H1 (cell line): ENCODE data around the gene ACAD10. TPM values are rescaled to one million over a fixed set of nuclear protein-coding genes. Genes with fewer than 3 reads are reported as not detected.

Experiments used
- CTCF ChIA-PET: fragments of 300-600 bp; sonication (Branson Sonifier 250); formaldehyde crosslinking; loops from one replicate; lab custom pipeline; 2021; ENCODE audit not compliant: partially characterized antibody; lab: Charles Lee
- POLR2A ChIA-PET: fragments of 300-600 bp; sonication (Branson Sonifier 250); formaldehyde crosslinking; loops from one replicate; lab custom pipeline; 2021; ENCODE audit warnings: inconsistent platforms; ENCODE audit not compliant: partially characterized antibody; lab: Charles Lee
- DNase-seq, 2 experiments: peaks; one replicate each; pipeline versions ENCODE4 v3.0.0 to v3.0.0-alpha.2; 2010 to 2022; ENCODE audit warnings: low spot score in 2 of 2, low read depth in 1 of 2, mixed read lengths in 1 of 2
- FAIRE-seq: peaks from 2 replicates; lab custom pipeline; 2011; peaks lifted over from hg19 to GRCh38; lab: Jason Lieb, UNC
- H2AFZ ChIP-seq: 2 replicates; pipeline ENCODE4 v1.8.1; 2012; ENCODE audit warnings: low read length, inconsistent platforms
- H2AK5ac ChIP-seq: 2 replicates; pipeline ENCODE4 v1.6.1; 2013; ENCODE audit warnings: low read depth, low read length
- H2BK120ac ChIP-seq: replicated peaks from 2 replicates; pipeline ENCODE3; 2013; ENCODE audit warnings: low read depth, low read length, inconsistent platforms
- H2BK12ac ChIP-seq: 2 replicates; pipeline ENCODE4 v1.6.1; 2013; ENCODE audit warnings: low read depth, low read length
- H2BK15ac ChIP-seq: 2 replicates; pipeline ENCODE4 v1.6.1; 2013; ENCODE audit warnings: low read length
- H2BK20ac ChIP-seq: 2 replicates; pipeline ENCODE4 v1.6.1; 2013; ENCODE audit warnings: low read length
- H2BK5ac ChIP-seq: 2 replicates; pipeline ENCODE4 v1.6.1; 2013; ENCODE audit warnings: low read depth, low read length
- H3K14ac ChIP-seq: 2 replicates; pipeline ENCODE4 v1.6.1; 2013; ENCODE audit warnings: inconsistent platforms; ENCODE audit not compliant: insufficient read length
- H3K18ac ChIP-seq: 2 replicates; pipeline ENCODE4 v1.6.1; 2013; ENCODE audit warnings: low read length; ENCODE audit errors: extremely low read depth
- H3K23ac ChIP-seq: 2 replicates; pipeline ENCODE4 v1.6.1; 2013; ENCODE audit warnings: inconsistent platforms; ENCODE audit not compliant: insufficient read length
- H3K23me2 ChIP-seq: 2 replicates; pipeline ENCODE4 v1.6.1; 2013; ENCODE audit warnings: low read depth, low read length
- H3K27ac ChIP-seq: 2 replicates; pipeline ENCODE4 v1.6.1; 2011; ENCODE audit warnings: low read depth, low read length, inconsistent platforms
- H3K27me3 ChIP-seq, 4 experiments: replicated peaks in 1 of 4; 1 replicate in 1 of 4; 2 replicates in 3 of 4; pipeline versions ENCODE4 v1.6.1 to v1.8.1; 2011 to 2013; ENCODE audit warnings: low read length in 3 of 4, mild to moderate bottlenecking in 3 of 4, inconsistent platforms in 2 of 4, mixed read lengths in 2 of 4, moderate library complexity in 1 of 4; ENCODE audit not compliant: control insufficient read depth in 3 of 4, insufficient read depth in 3 of 4; ENCODE audit errors: extremely low read depth in 1 of 4
- H3K36me3 ChIP-seq, 4 experiments: 2 replicates each; pipeline versions ENCODE4 v1.6.1 to v1.8.1; 2011 to 2013; ENCODE audit warnings: mild to moderate bottlenecking in 4 of 4, low read length in 3 of 4, moderate library complexity in 2 of 4, control low read depth in 1 of 4, inconsistent platforms in 1 of 4; ENCODE audit not compliant: insufficient read depth in 4 of 4, control insufficient read depth in 2 of 4
- H3K4ac ChIP-seq: replicated peaks from 2 replicates; pipeline ENCODE3; 2013; ENCODE audit warnings: low read length, low read depth, mixed read lengths, inconsistent platforms; ENCODE audit not compliant: insufficient read length
- H3K4me1 ChIP-seq, 4 experiments: replicated peaks in 1 of 4; 1 replicate in 1 of 4; 2 replicates in 3 of 4; pipeline versions ENCODE4 v1.6.1 to v1.8.1; 2011 to 2013; ENCODE audit warnings: low read length in 3 of 4, inconsistent platforms in 2 of 4, mixed read lengths in 1 of 4; ENCODE audit not compliant: insufficient read depth in 4 of 4, control insufficient read depth in 3 of 4
- H3K4me2 ChIP-seq, 2 experiments: 2 replicates each; pipeline versions ENCODE4 v1.6.1 to v1.8.1; 2011 to 2013; ENCODE audit warnings: low read depth in 2 of 2, low read length in 2 of 2, control low read depth in 1 of 2, inconsistent platforms in 1 of 2, mild to moderate bottlenecking in 1 of 2; ENCODE audit not compliant: insufficient read depth in 1 of 2
- H3K4me3 ChIP-seq, 4 experiments: fragments of 200-600, 300-600 bp in 1 of 4; sonication (generic), shearing (Covaris generic), sonication (Bioruptor Twin) in 1 of 4; 2 replicates each; pipeline versions ENCODE4 v1.5.1 to v1.8.1; 2011 to 2016; ENCODE audit warnings: low read length in 4 of 4, low read depth in 3 of 4, control low read depth in 2 of 4, inconsistent platforms in 2 of 4, mild to moderate bottlenecking in 2 of 4, mixed read lengths in 1 of 4, moderate library complexity in 1 of 4; ENCODE audit not compliant: insufficient read depth in 2 of 4; ENCODE audit errors: extremely low read depth in 1 of 4
- H3K56ac ChIP-seq: replicated peaks from 2 replicates; pipeline ENCODE3; 2013; ENCODE audit warnings: low read depth, mild to moderate bottlenecking, mixed read lengths, low read length, inconsistent platforms; ENCODE audit not compliant: insufficient read length
- H3K79me1 ChIP-seq: 2 replicates; pipeline ENCODE4 v1.6.1; 2013; ENCODE audit warnings: low read depth, low read length, control low read depth
- H3K79me2 ChIP-seq, 2 experiments: 2 replicates each; pipeline versions ENCODE4 v1.6.1 to v1.8.1; 2012 to 2013; ENCODE audit warnings: low read length in 2 of 2, mild to moderate bottlenecking in 2 of 2, inconsistent platforms in 1 of 2; ENCODE audit not compliant: insufficient read depth in 2 of 2, control insufficient read depth in 1 of 2
- H3K9ac ChIP-seq, 4 experiments: replicated peaks in 1 of 4; 1 replicate in 1 of 4; 2 replicates in 3 of 4; pipeline versions ENCODE4 v1.6.1 to v1.8.1; 2011 to 2013; ENCODE audit warnings: low read depth in 3 of 4, low read length in 3 of 4, control low read depth in 2 of 4, mild to moderate bottlenecking in 2 of 4, moderate library complexity in 2 of 4, inconsistent platforms in 1 of 4; ENCODE audit errors: extremely low read depth in 1 of 4
- H3K9me3 ChIP-seq, 2 experiments: 2 replicates each; pipeline versions ENCODE4 v1.6.1 to v1.8.1; 2012 to 2013; ENCODE audit warnings: mild to moderate bottlenecking in 2 of 2, moderate library complexity in 2 of 2, control low read depth in 1 of 2, inconsistent platforms in 1 of 2, low read depth in 1 of 2, low read length in 1 of 2, mixed read lengths in 1 of 2; ENCODE audit not compliant: insufficient read depth in 2 of 2
- H4K20me1 ChIP-seq, 2 experiments: replicated peaks in 1 of 2; 2 replicates each; pipeline versions ENCODE3 to v1.8.1; 2011 to 2013; ENCODE audit warnings: inconsistent platforms in 2 of 2, low read length in 2 of 2, mild to moderate bottlenecking in 1 of 2; ENCODE audit not compliant: insufficient read depth in 2 of 2, control insufficient read depth in 1 of 2
- H4K5ac ChIP-seq: 2 replicates; pipeline ENCODE4 v1.6.1; 2013; ENCODE audit warnings: low read length, low read depth, mixed read lengths, inconsistent platforms; ENCODE audit not compliant: insufficient read length
- H4K8ac ChIP-seq: 2 replicates; pipeline ENCODE4 v1.8.0; 2013; ENCODE audit warnings: mild to moderate bottlenecking, moderate library complexity, low read length, inconsistent platforms; ENCODE audit not compliant: insufficient read depth; ENCODE audit errors: extremely low read depth
- H4K91ac ChIP-seq: replicated peaks from 2 replicates; pipeline ENCODE3; 2013; ENCODE audit warnings: low read length, mixed read lengths, inconsistent platforms; ENCODE audit not compliant: insufficient read length
- EGR1 ChIP-seq: IDR thresholded peaks from 2 replicates; pipeline ENCODE4 v1.6.1; 2011; ENCODE audit warnings: low read depth, low read length, borderline replicate concordance
- EZH2 ChIP-seq: fragments of 200-600 bp; sonication (generic); IDR thresholded peaks from 2 replicates; pipeline ENCODE4 v1.7.1; 2012; ENCODE audit warnings: low read depth, mild to moderate bottlenecking, moderate library complexity, low read length, inconsistent platforms; ENCODE audit not compliant: severe bottlenecking
- KDM1A ChIP-seq: fragments of 200-600, 300-600 bp; sonication (generic); IDR thresholded peaks from 2 replicates; pipeline ENCODE4 v1.7.1; 2016; ENCODE audit warnings: mild to moderate bottlenecking, low read length, borderline replicate concordance
- POLR2A ChIP-seq, 2 experiments: IDR thresholded peaks; 1 replicate in 1 of 2; 2 replicates in 1 of 2; pipeline ENCODE4 v1.6.1; 2011; ENCODE audit warnings: low read depth in 2 of 2, low read length in 2 of 2, mild to moderate bottlenecking in 2 of 2; ENCODE audit errors: control extremely low read depth in 1 of 2
- POLR2AphosphoS5 ChIP-seq: IDR thresholded peaks from 2 replicates; pipeline ENCODE4 v1.6.1; 2011; ENCODE audit warnings: low read depth, low read length
- SIRT6 ChIP-seq: IDR thresholded peaks from one replicate; pipeline ENCODE4 v1.7.1; 2012; ENCODE audit warnings: low read length, inconsistent platforms
- WGBS, 2 experiments: shearing (Covaris generic) in 1 of 2; methylation state at CpG; one replicate each; pipeline versions ENCODE4 v1.1.6 to v1.1.7; 2013 to 2015; ENCODE audit warnings: low lambda C conversion rate in 2 of 2, mixed read lengths in 2 of 2, inconsistent platforms in 1 of 2, low coverage in 1 of 2, missing lambda C conversion rate in 1 of 2; ENCODE audit not compliant: insufficient replicate concordance in 2 of 2, insufficient coverage in 1 of 2, insufficient read length in 1 of 2; ENCODE audit errors: extremely low coverage in 1 of 2, missing lambda C conversion rate in 1 of 2; 5-methylcytosine and 5-hydroxymethylcytosine counted together
- polyA plus RNA-seq, 7 experiments: library from polyadenylated mRNA; depleted of rRNA in 3 of 7; stranded (reverse) in 5 of 7; unstranded in 2 of 7; fragments of >200 nt in 5 of 7; fragments of 200-250 nt in 2 of 7; gene quantifications; 1 replicate in 5 of 7; 2 replicates in 1 of 7; 4 replicates in 1 of 7; pipeline versions ENCODE4 v1.2.1 to v1.2.3, GENCODE V29; 2011 to 2013; ENCODE audit warnings: missing spikeins in 2 of 7, mixed read lengths in 2 of 7
- total RNA-seq: library from RNA; stranded (reverse); fragmentation: NEBNext Ultra II Directional; extraction: Animal tissue kit (Norgen Biotek cat#: 25700); gene quantifications from 2 replicates; pipeline ENCODE4 v1.2.1, GENCODE V29; 2021
- TF ChIP-seq, protein P1 (sequence below): IDR thresholded peaks from 2 replicates; pipeline ENCODE4 v1.6.1; 2012; ENCODE audit warnings: inconsistent platforms
- TF ChIP-seq, protein P2 (sequence below): IDR thresholded peaks from 2 replicates; pipeline ENCODE4 v1.6.1; 2011; ENCODE audit warnings: low read length, improper control_type of control experiment

ACAD10 gene
- total and polyA plus RNA-seq, 2 of the 8 experiments (the other 6 are each of a cell fraction or from before 2014, with no cell fraction given) = 17.3 to 23.3 TPM

GRCh38 chr12:111773801-111774551, 88.1 kb downstream of the ACAD10 start:
- H3K4me3 ChIP-seq = no peak overlapping the region
- H3K27me3 ChIP-seq = no peaks in the 10 kb centered on the region
- no peak overlapping the region for H2BK12ac ChIP-seq
- H2BK120ac ChIP-seq = no peak overlapping the region
- no peaks in the 10 kb centered on the region for H3K36me3 ChIP-seq
- no peaks in the 10 kb centered on the region for H3K23me2 ChIP-seq
- H3K4me2 ChIP-seq = no peak overlapping the region
- H4K91ac ChIP-seq = no peak overlapping the region
- H2AFZ ChIP-seq = no peak overlapping the region
- H2AK5ac ChIP-seq = no peak overlapping the region
- H3K23ac ChIP-seq = no peak overlapping the region
- POLR2A ChIA-PET = interaction anchor here (0.5 to 4.1 kb wide), 4 partner anchors 12 to 17 kb away, joined by 4 to 18 read pairs (median 6); no protein-coding TSS in a partner anchor
- H4K8ac ChIP-seq = no peak overlapping the region
- no peak overlapping the region for H3K56ac ChIP-seq
- TF ChIP-seq EZH2 = no peak
- TF ChIP-seq POLR2AphosphoS5 = no peak
- TF ChIP-seq SIRT6 = no peak
- TF ChIP-seq, protein P1, sequence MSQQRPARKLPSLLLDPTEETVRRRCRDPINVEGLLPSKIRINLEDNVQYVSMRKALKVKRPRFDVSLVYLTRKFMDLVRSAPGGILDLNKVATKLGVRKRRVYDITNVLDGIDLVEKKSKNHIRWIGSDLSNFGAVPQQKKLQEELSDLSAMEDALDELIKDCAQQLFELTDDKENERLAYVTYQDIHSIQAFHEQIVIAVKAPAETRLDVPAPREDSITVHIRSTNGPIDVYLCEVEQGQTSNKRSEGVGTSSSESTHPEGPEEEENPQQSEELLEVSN = peak; percentile 17; the same call in 1 of the 2 replicates
- TF ChIP-seq, protein P2, sequence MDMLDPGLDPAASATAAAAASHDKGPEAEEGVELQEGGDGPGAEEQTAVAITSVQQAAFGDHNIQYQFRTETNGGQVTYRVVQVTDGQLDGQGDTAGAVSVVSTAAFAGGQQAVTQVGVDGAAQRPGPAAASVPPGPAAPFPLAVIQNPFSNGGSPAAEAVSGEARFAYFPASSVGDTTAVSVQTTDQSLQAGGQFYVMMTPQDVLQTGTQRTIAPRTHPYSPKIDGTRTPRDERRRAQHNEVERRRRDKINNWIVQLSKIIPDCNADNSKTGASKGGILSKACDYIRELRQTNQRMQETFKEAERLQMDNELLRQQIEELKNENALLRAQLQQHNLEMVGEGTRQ = no peak
- TF ChIP-seq KDM1A = no peak
- no peak for TF ChIP-seq EGR1
- no peak for TF ChIP-seq POLR2A (IDR thresholded peaks at IDR 0.05; ENCODE audit: control extremely low read depth in 1 of 2, low read depth in 2 of 2, low read length in 2 of 2)
- TF ChIP-seq, all 59 proteins: peak for 1
- H3K4me1 ChIP-seq = peaks cover 0 to 3% (median 0%) of the 10 kb centered on the region in 4 experiments; a peak in 4 of 7 replicates
- 90% methylated on average over 17 of the region's 17 CpGs; no CpG with 5 or more reads in 1 of the 2 experiments for WGBS, 2 experiments
- H3K4ac ChIP-seq = no peak overlapping the region
- no peak overlapping the region for H2BK5ac ChIP-seq
- no peak overlapping the region for H2BK20ac ChIP-seq
- H3K79me1 ChIP-seq = peaks cover 4% of the 10 kb centered on the region; the same call in 1 of the 2 replicates
- H4K5ac ChIP-seq = no peak overlapping the region
- H3K18ac ChIP-seq = no peak overlapping the region
- H3K9me3 ChIP-seq = peaks cover 0 to 2% of the 10 kb centered on the region in 2 experiments; a peak in 1 of 4 replicates
- H2BK15ac ChIP-seq = no peak overlapping the region
- CTCF ChIA-PET = interaction anchor here (1.1 to 2.0 kb wide), 6 partner anchors 12 to 63 kb away, joined by 4 to 11 read pairs (median 4); no protein-coding TSS in a partner anchor
- no peak overlapping the region for H3K14ac ChIP-seq
- FAIRE-seq (no peak), DNase-seq (no peak)
- H3K9ac ChIP-seq = no peak overlapping the region
- no peak overlapping the region for H3K27ac ChIP-seq
- H3K79me2 ChIP-seq = peaks cover 0 to 4% of the 10 kb centered on the region in 2 experiments; a peak in 1 of 4 replicates
- peaks cover 0 to 1% of the 10 kb centered on the region in 2 experiments for H4K20me1 ChIP-seq
